ENCODE data around the gene SERINC3. TPM values are rescaled to one million over a fixed set of nuclear protein-coding genes. Genes with fewer than 3 reads are reported as not detected.

Gene SERINC3
- total RNA-seq, 1 donor from 2014 or later, result 143 TPM

DNA sequence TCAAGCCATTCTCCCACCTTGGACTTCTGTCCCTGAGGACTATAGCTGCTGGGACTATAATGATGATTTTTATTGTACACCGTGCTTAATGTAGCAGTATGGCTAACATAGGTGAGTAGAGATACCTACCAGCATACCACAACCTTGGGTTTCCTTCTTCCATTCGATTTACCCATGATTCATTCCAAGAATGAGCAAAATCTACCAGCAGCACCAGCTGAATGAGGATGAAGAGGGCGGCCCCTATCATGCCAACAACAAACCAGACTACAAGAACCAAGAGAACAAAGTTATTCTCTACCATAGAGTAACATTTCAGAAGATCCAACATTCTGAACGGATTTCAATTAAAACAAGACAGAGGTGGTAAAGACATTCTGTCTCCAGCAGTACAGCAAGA lies 12.1 kb downstream of the SERINC3 start:
- ATAC-seq (no peak), DNase-seq (no peak)
- Histone ChIP-seq H3K4me3 (no peak overlapping the region), H3K4me1 (no peaks in the 10 kb centered on the region), H3K36me3 (peaks cover 92% of the 10 kb centered on the region), H3K27ac (no peak overlapping the region), H3K9me3 (no peaks in the 10 kb centered on the region), H3K27me3 (no peaks in the 10 kb centered on the region)
- intact Hi-C loops (cut with DNase I), result no loop called here
- TF ChIP-seq, protein P1, sequence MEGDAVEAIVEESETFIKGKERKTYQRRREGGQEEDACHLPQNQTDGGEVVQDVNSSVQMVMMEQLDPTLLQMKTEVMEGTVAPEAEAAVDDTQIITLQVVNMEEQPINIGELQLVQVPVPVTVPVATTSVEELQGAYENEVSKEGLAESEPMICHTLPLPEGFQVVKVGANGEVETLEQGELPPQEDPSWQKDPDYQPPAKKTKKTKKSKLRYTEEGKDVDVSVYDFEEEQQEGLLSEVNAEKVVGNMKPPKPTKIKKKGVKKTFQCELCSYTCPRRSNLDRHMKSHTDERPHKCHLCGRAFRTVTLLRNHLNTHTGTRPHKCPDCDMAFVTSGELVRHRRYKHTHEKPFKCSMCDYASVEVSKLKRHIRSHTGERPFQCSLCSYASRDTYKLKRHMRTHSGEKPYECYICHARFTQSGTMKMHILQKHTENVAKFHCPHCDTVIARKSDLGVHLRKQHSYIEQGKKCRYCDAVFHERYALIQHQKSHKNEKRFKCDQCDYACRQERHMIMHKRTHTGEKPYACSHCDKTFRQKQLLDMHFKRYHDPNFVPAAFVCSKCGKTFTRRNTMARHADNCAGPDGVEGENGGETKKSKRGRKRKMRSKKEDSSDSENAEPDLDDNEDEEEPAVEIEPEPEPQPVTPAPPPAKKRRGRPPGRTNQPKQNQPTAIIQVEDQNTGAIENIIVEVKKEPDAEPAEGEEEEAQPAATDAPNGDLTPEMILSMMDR (IDR thresholded peaks at IDR 0.05), result no peak

- Histone ChIP-seq H3K27me3 (no peaks in the 10 kb centered on the region), H3K36me3 (peaks cover 100% of the 10 kb centered on the region), H3K4me3 (no peak overlapping the region), H3K27ac (no peak overlapping the region), H3K4me1 (no peaks in the 10 kb centered on the region), H3K9me3 (no peaks in the 10 kb centered on the region)
- intact Hi-C loops (cut with DNase I), result no loop called here
- no peak for ATAC-seq
- TF ChIP-seq, protein P1 (IDR thresholded peaks at IDR 0.05), result no peak
- DNase-seq, result no peak
Measured at GRCh38 chr20:44504402-44505307, 17.2 kb downstream of the SERINC3 start.

DNA sequence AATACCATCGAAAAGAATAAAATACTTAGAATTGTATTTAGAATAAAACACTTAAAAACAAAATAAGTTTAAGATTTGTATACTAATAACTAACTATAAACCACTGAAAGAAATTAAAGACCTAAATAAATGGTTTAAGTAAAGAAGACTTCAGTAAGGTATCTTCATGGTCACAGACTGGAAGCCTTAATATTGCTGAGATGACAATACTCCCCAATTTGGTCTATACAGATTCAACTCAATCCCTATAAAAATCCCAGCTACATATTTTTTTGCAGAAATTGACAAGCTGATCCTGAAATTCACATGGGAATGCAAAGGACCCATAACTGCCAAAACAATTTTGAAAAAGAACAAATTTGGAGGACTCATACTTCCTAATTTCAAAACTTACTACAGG lies 18.9 kb downstream of the SERINC3 start:
- peaks cover 100% of the 10 kb centered on the region for H3K36me3 ChIP-seq
- ATAC-seq, result no peak
- H3K9me3 ChIP-seq, result no peaks in the 10 kb centered on the region

GRCh38 chr20:44501448-44501847 lies 20.4 kb downstream of the SERINC3 start:
- TF ChIP-seq, protein P1 (IDR thresholded peaks at IDR 0.05), result no peak
- intact Hi-C loops (cut with DNase I), result no loop called here
- no peaks in the 10 kb centered on the region for H3K27me3 ChIP-seq

More for the DNA sequence above, 18.9 kb downstream of the SERINC3 start:
- TF ChIP-seq, protein P1 (IDR thresholded peaks at IDR 0.05), result no peak
- Histone ChIP-seq H3K4me1 (no peaks in the 10 kb centered on the region), H3K27ac (no peak overlapping the region), H3K4me3 (no peak overlapping the region), H3K27me3 (no peaks in the 10 kb centered on the region)
- DNase-seq, result no peak
- intact Hi-C loops (cut with DNase I), result no loop called here

DNA sequence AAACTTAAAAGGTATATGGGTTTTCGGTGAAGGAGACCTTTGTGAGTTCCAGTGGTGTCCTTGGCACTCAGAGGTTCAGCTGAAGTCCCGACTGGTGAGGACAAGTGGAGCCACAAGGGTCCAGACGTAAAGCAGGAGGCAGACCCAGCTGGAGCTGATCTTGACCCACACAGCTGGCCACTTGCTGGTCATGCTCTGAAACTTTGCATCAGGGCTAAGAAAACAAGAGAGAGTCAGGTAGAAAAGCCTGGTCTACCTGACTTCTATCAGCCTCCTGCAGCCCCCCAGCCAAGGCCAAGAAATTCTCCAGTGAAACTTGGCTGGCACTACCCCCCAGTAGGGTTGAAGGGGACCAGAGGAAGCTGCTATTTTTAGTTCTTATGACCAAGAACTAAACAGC lies 21.6 kb downstream of the SERINC3 start:
- Histone ChIP-seq H3K27me3 (no peaks in the 10 kb centered on the region), H3K27ac (no peak overlapping the region), H3K9me3 (no peaks in the 10 kb centered on the region), H3K4me3 (no peak overlapping the region), H3K36me3 (peaks cover 100% of the 10 kb centered on the region), H3K4me1 (peaks cover under 1% of the 10 kb centered on the region)
- intact Hi-C loops (cut with DNase I), result no loop called here
- TF ChIP-seq, protein P1 (IDR thresholded peaks at IDR 0.05), result no peak
- ATAC-seq (no peak), DNase-seq (no peak)

More at GRCh38 chr20:44501448-44501847, 20.4 kb downstream of the SERINC3 start:
- Histone ChIP-seq H3K36me3 (peaks cover 100% of the 10 kb centered on the region), H3K9me3 (no peaks in the 10 kb centered on the region), H3K27ac (no peak overlapping the region), H3K4me1 (no peaks in the 10 kb centered on the region), H3K4me3 (no peak overlapping the region)
- no peak for DNase-seq
- no peak for ATAC-seq
